NCI-H524 (cell line): ENCODE data around the gene DHH.

Experiments
- DNase-seq, 2 experiments: peaks; one replicate each; lab custom pipeline; 2025; lab: John Stamatoyannopoulos, UW

Gene DHH

DNA sequence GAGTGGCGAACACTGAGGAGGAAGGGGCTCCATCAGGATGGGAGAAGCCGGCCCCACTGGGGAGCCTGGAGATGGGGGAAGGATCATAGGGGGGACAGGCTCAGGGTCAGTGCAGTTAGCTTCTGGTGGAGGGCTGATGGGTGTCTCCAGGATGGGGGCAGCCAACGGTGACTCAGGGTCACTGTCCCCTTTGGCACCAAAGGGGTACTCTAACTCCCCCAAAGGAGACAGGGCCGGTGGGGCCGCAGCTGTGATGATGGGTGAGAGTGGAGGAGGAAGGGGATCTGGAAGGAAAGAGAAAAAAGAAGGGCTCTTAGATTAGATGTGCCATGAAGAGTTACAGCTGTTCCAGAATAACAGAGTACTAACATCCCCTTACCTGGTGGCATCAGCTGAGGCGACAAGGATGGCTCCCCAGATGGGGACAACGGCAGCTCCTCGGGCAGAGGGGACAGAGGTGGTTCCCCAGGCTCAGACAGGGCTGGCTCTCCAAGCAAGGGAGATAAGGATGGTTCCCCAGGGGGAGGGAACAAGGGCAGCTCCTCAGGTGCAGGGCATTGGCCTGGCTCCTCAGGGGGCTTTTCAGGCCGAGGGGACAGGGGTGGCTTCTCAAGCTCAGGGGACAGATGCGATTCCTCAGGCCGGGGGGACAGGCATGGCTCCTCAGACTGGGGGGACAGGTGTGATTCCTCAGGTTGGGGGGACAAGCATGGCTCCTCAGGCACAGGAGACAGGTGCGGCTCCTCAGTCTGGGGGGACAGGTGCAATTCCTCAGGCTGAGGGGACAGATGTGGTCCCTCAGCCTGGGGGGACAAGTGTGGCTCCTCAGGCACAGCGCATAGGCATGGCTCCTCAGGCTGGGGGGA, 43.9 kb downstream of the DHH start:
- no peak for DNase-seq

GRCh38 chr12:49049566-49050224, 44.9 kb downstream of the DHH start:
- no peak for DNase-seq

DNA sequence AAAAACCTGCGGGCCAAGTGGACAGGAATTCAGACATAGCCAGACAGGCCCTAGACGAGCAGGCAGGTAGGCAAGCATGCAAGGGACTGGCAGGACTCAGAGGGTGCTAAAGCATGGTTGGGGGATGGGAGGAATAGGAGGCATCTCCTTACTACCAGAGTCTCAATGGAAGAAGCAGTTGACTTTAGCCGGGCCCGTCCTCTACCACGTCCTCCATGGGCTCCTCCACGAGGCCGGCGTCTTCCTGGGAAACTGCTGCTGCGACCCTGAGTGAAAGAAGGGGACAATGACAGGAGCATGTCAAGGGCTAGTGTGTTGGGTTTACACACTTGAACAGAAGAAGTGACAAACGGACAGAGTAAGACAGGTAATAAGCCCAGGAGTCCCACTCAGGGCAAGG, 45.6 kb downstream of the DHH start:
- no peak for DNase-seq

DNA sequence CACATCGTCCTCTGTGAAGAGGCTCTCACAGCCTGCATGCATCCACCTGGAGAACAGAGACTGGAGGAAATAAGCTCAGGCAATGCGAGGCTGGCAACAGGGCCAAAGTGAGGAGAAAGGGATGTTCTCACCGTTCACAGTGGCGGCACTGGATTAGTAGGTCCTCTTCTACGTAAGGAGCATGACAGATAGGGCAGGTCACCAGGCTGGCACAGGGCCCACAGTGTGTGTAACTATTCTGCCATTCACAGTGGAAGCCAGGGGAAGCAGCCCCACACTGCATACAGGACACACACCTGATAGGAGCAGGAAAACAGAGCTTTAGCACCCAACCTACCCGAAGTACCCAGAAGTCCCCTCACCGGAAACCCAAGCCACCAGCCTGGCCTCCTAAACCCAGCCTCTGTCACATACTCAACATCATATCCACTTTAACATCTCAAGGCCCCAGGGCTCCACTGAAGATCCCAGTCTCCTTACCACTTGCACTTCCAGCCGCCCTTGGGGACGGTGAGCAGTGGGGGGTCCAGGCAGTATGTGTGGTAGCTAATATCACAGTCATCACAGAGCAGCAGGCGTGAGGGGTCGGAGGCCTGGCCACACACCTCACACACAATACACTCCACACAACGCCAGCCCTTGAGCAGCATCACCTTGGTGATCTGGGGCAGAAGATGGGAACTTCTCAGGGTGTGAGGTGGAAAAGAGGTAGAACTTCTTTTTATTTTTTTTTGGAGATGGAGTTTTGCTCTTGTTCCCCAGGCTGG, 48.3 kb downstream of the DHH start:
- no peak for DNase-seq

DNA sequence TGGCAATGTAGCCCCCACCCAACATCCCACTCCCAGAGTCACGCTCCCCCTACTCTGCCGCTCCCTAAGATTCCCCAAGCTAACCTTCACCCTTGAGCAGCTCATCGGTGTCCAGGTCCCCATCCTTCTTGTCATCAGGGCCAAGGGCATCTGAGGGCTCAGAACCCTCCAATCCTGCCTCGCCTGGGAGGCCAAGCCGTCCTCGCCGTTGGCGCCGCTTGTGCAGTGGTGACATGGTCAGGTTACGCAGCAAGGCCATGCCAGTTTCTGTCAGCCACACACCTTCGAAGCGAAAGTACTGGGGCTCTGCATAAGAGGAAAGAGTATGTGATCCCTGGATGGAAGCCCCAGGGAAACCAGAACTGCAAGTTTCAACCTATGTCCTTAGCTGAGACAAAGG, 49.9 kb downstream of the DHH start:
- DNase-seq, result no peak

DNA sequence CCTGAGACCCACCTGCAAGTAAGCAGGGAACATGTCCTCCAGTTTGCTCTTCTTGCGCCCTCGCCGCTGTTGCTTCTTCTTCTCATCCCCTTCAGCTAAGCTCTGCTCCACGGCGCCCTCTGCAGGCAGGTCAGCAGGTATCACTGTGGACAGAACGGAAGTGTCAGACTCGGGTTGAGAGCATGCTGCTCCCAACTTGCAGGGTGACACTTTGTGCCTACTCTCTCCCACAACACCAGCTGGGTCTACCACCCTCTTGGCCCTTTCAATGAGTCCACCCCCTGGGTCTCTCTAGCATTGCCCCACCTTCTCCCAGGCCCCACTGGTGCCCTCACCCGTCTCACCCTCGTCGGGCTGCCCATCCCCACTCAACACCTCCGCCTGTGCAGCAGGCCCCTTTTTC, 50.7 kb downstream of the DHH start:
- peak; percentile 1 to 17 for DNase-seq

- DNase-seq, result no peak
These were observed 51.4 kb downstream of the DHH start for GRCh38 chr12:49043241-49043640.

GRCh38 chr12:49041881-49042484, 52.6 kb downstream of the DHH start:
- no peak for DNase-seq

- DNase-seq, result no peak
These were observed 53.3 kb downstream of the DHH start for GRCh38 chr12:49041036-49041880.

- no peak for DNase-seq
These were observed 54.2 kb downstream of the DHH start for GRCh38 chr12:49040364-49040855.

- DNase-seq, result no peak
These were observed 54.9 kb downstream of the DHH start for GRCh38 chr12:49039421-49040363.

DNA sequence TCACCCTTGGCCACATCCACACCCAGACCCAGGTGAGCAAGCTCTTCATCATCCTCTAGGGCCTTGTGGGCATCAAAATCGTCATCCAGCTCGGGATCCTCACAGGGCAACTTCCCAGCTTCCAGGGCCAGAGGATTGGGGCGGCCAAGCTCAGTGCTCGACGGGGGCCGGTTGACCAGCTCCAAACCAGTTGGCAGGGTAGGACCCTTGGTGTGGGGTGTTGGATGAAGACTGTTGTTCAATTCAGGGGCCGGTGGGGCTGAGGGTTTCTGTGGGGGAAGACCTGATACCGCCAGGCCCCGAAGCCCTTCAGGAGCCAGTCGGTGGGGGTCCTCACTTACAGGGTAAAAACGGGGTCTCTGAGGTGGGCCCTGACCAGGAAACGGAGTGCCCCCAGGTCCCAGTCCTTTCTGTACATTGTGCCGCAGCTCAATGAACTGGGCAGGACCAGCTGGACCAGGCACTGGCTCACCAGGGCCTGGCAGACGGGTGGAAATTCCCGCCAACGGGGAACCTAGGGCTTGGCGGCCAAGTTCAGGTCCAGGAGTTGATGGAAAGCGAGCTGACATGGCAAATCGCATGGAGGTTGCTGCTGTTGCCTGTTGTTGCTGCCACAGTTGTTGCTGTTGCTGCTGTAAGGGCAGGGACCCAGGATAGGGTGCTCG, 56.2 kb downstream of the DHH start:
- DNase-seq, result no peak

- DNase-seq, result no peak
These were observed 56.7 kb downstream of the DHH start for GRCh38 chr12:49037947-49038237.

DNA sequence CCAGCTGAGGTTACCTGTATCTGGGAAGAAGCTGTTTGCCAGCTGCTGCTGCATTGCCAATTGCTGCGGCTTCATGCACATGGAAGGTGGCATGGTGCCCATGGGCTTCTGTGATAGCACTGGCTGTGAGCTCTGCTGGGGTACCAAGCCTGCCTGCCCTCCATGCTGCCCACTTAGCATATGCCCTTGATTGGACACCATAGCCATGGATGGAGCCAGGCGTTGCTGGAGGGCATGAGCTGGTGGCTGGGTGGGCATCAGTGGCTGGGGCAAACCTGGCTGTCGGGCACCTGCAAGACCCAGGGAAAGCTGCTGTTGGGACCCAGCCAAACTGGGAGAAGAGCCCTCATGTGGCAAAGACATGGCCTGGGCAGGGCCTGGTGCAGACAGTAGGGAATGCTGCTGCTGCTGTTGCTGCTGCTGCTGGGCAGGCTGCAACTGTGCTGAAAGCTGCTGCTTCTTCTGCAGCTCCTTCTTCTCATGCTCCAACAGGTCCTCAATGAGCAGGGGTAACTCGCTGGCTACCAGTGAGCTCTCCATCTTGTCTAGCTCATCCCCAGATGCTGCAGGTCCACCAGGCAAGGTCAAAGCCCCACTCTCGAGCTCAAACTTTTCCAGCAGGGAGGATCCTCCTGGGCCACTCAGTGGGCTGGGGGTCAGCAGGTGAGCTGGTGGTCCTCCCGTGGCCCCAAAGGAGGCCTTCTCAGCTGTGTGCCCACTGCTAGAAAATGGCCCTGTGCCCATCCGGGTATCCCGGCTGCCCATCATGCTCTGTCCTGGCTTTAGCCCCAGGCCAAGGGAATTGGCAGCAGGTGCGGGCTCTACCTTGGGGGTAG, 57.3 kb downstream of the DHH start:
- DNase-seq, result no peak
